GM21619 (cell line): ENCODE data around the gene SNAP47.
A peak's percentile ranks its signal among the peaks of the same experiment; 100 is the strongest.

Experiments used
- ATAC-seq: cut with Tn5 transposase; IDR thresholded peaks from one replicate; pipeline ENCODE4 v1.9.1; 2021; ENCODE audit not compliant: unreplicated experiment

The SNAP47 gene

DNA sequence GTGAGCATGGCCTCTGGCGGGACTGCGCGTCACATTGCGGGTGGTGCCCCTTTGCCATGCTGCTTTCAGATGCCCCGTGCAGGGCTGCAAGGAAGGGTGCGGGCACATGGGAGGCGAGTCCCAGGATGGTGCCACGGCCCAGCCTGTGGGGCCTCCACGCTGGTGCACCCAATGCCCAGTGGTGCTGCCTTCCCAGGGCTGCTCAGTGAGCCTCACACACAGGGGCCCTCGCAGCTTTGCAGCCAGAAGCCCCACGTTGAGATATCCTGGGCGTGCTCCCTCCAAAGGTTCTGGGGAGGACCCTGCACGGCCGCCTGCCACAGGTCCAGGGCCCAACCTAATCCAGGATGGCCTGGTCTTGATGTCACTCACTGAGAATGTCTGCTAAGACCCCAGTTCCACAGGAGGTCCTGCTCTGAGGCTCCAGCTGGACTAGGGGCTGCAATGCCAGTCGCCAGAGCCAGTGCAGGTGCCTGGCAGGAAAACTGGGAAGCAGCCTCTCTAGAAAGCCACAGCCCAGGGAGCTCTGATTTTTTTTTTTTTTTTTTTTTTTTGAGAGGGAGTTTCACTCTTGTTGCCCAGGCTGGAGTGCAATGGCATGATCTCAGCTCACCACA, 46.2 kb downstream of the SNAP47 start:
- no peak for ATAC-seq

DNA sequence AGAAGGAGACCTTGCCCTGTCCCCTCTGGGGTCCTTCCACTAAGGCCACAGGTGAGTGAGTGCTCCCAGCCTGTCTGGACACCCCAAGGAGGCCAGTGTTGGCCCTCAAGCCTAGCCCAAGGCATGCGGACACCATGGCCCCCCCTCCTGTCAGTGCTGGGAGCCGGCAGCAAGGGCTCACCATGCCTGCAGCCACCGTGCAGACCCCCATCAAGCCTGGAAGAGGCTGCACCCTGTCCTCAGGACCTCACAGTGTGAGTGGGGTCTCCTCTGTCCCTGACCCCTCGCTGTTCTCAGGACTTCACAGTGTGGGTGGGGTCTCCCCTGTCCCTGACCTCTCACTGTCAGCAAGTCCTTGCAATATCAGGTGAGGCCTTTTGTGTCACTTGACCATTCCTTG, 47.0 kb downstream of the SNAP47 start:
- ATAC-seq = no peak

DNA sequence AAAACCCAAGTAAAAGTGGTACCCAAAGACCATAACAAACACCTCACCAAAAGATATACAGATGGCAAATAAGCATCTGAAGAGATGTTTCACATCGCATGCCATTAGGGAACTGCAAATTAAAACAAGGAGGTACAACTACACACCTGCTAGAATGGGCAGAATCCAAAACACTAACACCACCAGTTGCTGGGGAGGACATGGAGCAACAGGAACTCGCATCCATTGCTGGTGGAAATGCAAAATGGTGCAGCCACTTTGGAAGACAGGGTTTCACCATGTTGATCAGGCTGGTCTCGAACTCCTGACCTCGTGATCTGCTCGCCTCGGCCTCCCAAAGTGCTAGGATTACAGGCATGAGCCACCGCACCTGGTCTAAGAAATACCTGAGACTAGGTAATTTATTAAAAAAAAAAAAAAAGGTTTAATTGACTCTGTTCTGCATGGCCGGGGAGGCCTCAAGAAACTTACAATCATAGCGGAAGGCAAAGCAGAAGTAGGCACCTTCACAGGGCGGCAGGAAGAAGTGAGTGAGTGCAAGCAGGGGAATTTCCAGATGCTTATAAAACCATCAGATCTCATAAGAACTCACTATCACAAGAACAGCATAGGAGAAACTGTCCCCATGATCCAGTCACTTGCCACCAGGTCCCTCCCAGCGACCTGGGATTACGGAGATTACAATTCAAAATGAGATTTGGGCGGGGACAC, 50.0 kb downstream of the SNAP47 start:
- no peak for ATAC-seq

DNA sequence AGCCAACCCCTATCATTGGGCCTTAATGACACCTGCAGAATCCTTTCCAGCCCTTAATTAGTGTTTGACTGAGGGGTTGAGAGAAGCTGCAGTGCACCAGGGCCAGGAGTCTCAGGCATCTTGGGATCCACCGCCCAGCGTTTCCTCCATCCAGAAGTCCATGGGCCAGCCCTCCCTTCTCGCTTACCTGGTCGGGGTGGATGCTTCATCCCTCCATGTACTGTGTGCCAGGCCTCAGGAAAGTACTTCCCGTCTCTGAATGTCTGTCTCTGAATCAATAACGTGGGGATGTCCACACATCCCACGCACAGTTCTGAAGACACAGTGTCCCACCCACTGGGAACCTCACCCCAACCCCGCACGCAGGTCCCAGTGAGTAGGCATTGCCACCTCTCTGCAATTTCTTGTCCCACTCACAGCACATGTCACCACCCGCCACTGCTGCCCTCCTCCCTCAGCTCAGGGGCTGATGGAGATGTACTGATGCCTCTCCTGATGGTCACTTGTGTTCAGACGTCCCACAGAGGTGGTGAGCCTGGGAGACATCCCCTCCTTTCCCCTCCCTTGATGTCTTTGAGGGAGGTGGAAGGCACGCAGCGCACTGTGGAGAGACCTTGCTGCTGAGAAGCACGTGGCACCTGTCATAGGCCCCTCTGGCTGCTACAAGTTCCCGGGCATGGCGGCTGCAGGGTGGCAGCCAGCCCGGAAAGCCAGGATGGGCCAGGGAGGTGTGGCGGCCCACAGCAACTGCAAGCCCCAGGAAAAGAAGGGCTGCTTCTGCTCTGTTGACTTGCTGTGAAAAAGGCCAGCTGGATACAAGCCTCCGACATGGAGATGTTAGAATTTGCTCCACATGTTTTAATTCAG, 50.8 kb downstream of the SNAP47 start:
- no peak for ATAC-seq

DNA sequence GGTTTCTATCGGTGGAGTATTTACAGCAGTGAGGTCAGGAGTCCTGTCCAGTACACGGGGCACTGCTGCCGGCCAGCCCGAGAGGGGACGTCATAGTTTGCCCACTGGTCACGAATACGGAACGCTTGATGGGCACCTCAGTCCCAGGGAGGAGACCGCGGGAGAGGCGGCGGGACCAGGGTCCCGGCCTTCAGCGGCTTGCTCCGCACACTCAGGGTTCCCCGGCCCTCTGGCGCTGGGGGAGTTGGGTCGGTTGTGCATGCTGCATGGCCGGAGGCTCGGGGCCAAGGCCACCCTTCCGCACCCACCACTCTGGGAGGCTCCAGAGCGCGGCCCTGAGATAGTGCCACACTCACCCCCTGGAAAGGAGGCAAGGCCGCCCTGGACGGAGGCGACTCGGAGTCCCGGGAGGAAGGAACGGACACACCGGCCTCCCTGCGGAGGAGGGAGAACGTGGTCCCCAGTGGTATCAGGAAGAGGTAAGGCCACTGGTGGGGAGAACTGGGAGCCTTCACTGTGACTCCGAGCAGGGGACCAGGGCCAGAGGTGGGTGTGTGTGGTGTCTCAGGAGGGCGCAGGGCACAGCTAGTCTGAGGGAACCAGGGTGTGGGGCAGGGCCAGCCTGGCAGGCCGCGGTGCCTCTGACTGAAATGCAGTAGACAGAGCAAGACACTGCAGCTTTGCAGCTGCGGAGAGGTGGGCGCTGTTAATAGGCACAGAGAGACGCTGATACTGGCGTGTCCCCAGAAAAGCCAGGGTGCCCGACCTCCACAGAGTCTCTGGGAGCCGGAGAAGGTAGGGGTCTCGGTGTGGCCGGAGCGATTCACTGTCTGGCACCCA, 51.7 kb downstream of the SNAP47 start:
- ATAC-seq = peak; percentile 0

DNA sequence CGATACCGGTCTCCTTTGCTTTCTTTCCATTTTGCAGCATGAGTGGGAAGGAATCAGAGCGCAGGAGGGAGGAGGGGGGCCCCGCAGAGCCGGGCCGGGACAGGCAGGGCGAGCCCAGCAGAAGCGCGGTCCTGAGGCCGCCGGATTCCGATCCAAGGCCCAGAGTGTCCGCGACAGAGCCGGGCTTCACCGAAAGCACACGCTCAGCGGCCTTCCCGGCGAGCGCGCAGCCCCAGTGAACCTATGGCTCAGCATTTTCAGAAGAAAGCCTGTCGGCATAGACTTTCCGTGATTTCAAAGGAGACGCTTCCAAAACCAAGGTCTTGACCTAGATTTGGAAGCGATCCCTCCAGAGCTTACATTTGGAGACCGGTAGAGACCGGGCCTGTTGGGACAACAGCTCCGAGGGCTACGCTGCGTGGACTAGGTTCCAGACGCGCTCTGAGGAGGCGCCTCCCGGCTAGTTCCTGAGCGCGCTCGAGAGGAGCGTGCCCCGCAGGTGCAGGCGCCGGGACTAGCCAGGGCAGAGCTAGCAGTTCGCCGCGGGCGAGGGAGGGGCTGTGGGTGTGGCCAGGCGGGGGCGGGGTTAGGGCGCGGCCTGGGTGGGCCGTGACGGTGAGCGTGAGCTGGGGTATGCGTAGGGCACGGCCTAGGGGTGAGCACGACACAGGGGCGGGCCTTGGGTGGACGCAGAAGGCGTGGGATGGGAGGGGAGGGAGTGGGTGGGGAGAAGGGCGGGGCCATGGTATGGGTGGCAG, 52.5 kb downstream of the SNAP47 start:
- ATAC-seq = peak; percentile 92

DNA sequence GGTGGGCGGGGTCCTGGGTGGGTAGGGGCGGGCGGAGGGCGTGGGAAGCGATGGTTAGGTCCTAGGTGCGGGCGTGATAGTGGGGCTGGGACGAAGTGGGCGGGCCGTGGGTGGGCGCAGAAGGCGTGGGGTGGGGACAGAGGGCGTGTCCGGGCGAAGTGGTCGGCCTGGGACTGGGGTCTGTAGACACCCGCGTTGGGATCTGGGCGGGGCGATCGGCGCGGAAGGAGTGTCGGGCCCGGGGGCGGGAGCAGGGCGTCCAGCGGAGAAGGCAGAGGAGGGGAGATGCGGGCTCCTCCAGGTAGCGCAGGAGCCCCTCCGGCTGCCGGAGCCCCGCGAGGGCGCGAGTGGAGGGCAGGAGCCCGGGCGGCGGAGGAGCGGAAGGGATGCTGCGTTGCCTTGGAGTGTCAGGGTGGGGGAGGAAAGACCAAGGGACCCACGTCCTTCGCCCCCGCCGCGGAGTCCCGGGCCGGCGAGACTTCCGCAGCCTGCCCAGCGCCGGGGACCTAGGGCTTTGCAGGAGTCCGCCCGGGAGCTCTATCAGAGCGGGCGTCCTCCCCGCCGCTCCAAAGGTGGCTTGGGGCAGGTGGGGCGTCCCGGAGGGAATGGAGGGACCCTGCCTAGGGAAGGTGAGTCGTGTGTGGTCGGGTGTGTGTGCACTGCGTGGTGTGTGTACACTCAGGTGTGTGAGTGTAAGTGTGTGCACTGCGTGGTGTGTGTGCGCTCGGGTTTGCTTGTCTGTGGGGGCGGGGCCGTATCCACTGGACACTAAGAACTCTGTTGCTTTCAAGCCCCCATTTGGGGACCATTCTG, 53.2 kb downstream of the SNAP47 start:
- peak; percentile 50 for ATAC-seq

DNA sequence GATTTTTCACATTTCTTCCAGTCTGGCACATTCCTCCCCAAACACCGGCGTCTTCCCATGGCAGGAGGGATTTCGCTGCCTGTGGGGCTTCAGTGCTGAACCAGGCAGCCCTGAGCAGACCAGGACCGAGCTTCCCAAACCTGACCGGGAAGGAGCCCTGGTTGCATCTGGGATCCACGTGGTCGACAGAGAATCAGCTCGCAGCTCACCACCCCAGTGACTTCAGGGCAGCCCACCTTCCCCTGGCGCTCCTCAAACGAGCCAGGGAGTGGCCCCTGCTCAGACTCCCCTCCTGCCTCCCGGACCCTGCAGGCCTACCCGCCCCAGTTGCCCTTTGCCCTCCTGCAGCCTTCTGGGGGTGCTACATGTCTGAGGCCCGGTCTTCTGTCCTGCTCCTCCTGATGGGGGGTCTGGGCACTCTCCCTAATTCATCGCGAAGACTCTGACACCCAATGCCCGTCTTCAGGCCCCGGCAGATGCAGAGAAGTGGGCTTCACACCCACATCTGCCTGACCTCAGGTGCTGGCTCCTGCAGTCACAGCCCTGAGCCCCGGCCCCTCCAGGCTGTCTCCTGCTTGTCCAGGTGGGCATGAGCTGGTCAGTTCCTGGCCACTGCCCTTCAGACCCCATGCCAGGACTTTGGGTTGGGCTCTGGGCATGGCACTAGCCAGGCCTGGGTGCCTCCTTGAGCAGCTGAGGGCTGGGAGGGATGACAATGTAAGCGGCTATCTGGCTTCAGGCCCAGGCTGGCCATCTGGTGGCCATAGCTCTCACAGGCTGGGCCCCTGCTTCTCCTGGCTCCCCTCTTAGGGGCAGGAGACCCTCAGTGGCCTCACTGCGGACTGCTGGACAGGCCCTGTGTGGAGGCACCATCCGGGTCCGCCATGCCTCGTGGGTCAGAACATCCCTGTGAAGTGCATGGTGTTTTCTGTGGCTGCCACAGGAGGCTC, 54.1 kb downstream of the SNAP47 start:
- ATAC-seq = no peak

DNA sequence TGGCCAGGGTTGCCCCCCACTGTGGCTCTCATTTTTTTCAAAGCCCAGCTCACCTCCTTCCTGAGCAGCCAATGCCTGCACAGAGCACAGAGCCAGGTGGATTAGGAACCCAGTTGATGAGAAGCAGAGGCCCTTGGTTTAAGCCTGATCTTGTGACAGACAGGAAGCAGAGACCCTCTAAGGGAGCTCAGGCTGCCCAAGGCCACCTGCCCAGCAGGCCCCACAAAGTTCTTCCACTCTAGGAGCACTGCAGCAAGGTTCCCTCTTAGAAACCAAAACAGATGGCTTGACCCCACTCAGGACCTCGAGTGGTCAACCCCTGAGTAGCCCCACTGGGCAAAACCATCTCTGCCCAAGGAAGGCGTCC, 54.8 kb downstream of the SNAP47 start:
- no peak for ATAC-seq

DNA sequence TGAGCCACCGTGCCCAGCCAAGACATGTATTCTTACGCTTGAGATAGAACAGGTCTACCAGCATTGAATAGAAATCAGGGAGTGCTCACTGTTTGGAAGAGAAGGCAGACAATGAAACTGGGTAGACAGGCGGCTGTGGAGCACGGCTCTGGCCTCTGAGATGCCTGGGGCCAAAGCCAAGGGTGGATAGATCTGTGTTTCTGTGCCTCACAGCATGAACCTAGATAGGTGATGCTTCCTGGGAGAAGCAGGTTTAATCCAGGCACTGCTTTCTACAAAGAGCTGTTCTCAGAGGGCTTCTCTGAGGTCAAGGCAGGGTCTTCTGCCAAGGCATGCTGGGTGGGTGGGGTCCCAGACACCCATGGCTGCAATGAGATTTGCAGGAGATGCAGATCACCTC, 55.6 kb downstream of the SNAP47 start:
- no peak for ATAC-seq

DNA sequence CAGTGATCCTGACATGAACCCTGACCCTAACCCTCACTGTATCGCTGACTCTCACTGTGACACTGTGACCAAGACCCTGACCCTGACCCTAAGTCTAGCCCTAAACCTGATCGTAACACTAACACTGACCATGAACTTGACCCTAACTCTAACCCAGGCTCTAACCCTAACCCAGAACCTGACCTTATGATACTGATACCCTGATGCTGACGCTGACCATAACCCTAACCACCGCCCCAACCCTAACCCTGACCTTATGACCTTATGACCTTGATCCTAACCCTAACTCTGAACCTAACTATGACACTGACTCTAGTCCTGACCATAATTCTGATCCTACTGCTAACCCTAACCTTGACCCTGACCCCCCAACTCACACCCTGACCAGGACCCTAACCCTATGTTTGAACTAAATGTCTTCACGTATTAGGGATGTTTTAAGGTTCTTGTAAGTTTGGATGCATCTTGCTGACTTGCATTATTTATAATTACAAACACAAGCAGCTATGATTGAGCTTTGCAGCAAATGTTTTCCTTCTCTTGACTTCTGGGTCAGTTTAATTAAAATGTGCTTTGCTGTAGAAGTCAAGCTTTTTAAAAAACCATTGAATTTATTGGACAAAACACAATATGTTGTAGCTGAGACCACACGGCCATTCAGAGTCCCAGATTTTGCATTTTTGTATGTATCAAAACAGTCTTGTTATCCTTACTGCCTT, 56.3 kb downstream of the SNAP47 start:
- no peak for ATAC-seq

DNA sequence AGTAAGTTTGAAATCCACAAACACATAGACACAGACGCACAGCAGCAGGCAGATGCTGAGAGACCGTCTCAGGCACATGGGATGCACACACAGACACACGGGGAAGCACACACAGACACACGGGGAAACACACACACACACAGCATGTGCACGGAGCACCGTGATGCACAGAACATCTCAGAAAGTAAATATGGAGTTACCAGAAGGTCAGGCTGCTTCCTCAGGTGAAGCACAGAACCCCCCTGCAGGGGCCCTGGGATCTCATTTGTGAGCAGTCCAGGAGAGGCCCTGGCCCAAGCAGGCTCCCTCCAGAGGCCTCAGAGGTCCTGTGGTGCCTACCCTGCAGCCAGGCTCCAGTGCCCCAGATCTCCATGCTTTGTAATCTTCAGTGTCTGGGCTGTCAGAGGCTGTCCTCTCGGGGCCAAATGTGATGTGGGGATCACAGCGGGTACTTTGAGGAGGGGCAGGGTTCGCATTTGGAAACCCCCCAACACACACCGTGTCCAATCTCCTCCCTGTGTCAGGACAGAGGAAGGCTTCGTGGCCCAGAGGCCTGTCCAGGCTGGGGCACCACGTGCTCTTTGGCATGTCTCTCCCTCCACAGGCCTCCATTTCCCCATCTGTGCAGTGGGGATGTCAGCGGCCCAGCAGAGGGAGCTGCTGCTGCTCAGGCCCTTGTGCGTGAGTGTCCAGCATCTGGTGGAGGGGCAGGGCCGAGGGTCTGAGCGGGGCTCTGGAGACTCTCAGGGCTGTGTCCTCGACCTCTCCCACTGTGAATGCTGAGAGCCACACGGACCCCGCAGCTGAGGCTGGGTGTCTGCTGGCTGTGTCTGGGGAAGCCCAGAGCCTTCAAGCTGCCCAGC, 57.2 kb downstream of the SNAP47 start:
- no peak for ATAC-seq

DNA sequence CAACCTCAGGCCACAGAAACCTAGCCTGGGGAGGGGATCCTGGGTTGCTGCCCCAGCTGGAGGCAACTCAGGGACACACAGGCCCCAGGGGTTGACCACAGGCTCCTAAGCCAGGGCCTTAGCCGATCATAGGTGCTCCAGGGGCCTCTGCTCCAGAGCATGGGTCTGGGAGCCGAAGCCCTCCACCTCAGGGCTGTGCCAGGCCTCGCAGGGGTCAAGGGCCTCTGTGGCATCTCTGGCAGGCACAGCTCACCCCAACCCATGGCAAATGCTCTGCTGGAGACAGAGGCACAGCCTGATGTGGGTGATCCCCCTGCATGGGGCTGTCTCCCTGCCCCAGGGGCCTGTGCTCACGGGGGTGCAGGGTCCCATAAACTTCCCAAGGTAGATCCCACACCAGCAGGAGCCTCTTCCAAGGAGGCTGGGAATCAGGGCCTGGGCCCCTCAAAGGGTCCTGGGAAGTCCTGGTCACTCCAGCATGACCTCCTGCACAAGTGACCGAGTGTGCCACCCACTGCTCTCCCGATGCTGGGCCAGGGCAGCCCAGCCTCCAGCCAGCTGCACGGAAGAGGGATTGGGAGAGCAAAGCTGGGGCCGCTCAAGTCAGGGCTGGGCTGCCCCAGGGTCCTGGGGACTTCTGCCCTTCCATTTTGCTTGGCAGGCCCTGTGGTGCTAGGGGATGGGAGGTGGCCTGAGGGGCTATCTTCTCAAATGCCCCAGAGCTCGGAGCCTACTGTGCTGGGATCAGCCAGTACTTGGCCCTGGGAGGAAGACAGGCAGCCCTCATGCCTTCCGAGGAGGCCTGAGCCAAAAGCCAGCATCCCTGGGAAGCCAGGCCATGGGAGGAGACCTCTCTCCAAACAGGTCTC, 58.1 kb downstream of the SNAP47 start:
- ATAC-seq = no peak

DNA sequence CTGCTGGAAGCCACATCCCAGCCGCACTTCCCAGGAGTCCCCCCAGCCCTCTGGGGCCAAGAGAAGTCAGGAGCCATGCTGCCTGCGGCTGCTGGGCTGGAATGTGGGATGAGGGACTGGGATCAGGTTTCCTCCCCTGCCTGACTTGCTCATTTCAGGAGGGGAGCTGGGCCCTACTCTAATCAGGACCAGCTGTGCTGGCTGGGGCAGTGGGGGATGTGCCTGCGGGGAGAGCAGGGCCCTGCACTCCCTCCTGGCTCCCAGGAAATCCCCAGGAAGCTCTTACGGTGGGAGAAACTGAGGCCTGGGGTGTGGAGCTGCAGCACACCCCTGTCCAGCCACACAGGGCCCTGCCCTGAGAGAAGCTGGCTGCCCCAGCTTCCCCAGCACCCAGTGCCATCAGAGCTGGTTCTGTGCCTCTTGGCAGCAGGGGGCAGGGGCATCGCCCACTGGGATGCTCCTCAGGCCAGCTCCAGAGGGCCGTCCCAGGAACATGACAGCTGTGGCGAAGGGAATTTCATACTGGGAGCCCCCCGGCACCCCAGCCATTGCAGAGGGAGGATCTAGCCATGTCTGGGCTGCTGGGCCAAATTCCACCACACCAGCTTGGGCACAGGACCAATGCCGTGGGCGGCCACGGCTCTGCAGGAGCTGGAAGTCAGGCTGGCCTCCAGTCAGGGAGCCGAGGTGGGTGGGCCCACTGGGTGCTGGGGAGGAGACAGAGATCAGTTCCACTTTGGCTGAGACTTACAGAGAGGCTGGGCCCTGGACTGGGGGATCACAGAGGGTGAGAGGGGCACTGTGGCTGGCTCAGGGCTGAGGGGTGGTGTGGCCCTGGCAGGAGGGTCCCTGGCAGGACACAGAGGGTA, 58.9 kb downstream of the SNAP47 start:
- ATAC-seq = no peak

DNA sequence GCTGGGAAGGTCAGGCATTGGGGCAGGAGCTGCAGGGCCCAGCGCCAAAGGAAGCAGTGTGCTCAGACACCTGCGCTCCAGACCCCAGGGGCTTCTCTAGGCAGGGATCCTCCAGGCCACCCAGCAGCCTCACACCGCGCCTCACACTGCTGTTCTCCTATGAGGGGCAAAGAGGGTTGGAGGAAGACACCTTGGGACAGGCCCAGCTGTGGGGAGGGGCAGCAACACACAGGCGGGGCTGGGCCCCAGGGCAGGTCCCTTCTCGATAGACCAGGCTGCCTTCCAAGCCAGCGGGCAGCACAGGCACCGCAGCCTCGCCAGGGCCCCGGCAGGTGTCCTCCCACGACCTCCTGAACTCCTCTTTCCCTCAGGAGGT, 59.6 kb downstream of the SNAP47 start:
- no peak for ATAC-seq
